HepG2 (cell line): Measurements from ENCODE around the gene LCN12. TPM values are rescaled to one million over a fixed set of nuclear protein-coding genes. Genes with fewer than 3 reads are reported as not detected.

Experiments used
- ATAC-seq: fragments of 200-7000 bp; cut with Tn5 transposase; 3 replicates; pipeline ENCODE4 v1.9.1; 2020; ENCODE audit warnings: mild to moderate bottlenecking, moderate library complexity
- BruUV-seq: library from RNA; stranded (reverse); fragments of 400-500 nt; replicated peaks from 2 replicates; lab custom pipeline; 2021; lab: Mats Ljungman, UMichigan
- CTCF ChIA-PET: fragments of 300-600 bp; formaldehyde crosslinking; extraction: SDS; loops from one replicate; lab custom pipeline; 2021; ENCODE audit warnings: low total read pairs, inconsistent platforms, low intra/inter-chr PET ratio; lab: Yijun Ruan, JAX
- POLR2A ChIA-PET: fragments of 350-600 bp; sonication (Branson Sonifier 250); formaldehyde crosslinking; loops from one replicate; lab custom pipeline; 2020; ENCODE audit warnings: antibody characterized with exemption, inconsistent platforms; lab: Yijun Ruan, JAX
- DNase-seq: peaks from one replicate; pipeline ENCODE4 v3.0.0-alpha.2; 2015; ENCODE audit warnings: low spot score
- FAIRE-seq: peaks from 3 replicates; lab custom pipeline; 2011; peaks lifted over from hg19 to GRCh38; lab: Jason Lieb, UNC
- H2AFZ ChIP-seq: one replicate; pipeline ENCODE4 v1.6.1; 2011; ENCODE audit warnings: low read length, inconsistent platforms
- H3K27ac ChIP-seq: fragments of 300-600 bp; 3 replicates; pipeline ENCODE4 v1.8.0; 2011; ENCODE audit warnings: mixed run types, mild to moderate bottlenecking, mixed read lengths, low read length, inconsistent platforms; ENCODE audit not compliant: insufficient read depth; ENCODE audit errors: extremely low read length
- H3K27me3 ChIP-seq, 2 experiments: fragments of 200-600 bp in 1 of 2; 2 replicates in 1 of 2; 3 replicates in 1 of 2; pipeline versions ENCODE4 v1.6.0 to v1.8.0; 2011; ENCODE audit warnings: low read length in 2 of 2, mild to moderate bottlenecking in 2 of 2, moderate library complexity in 2 of 2, inconsistent platforms in 1 of 2; ENCODE audit not compliant: insufficient read depth in 2 of 2, control insufficient read depth in 1 of 2
- H3K36me3 ChIP-seq, 2 experiments: fragments of 200-600 bp in 1 of 2; replicated peaks in 1 of 2; 2 replicates in 1 of 2; 3 replicates in 1 of 2; pipeline versions ENCODE4 v1.5.1 to v1.8.0; 2011; ENCODE audit warnings: low read length in 2 of 2, inconsistent platforms in 1 of 2; ENCODE audit not compliant: insufficient read depth in 2 of 2, control insufficient read depth in 1 of 2
- H3K4me1 ChIP-seq: 2 replicates; pipeline ENCODE4 v1.5.1; 2012; ENCODE audit warnings: low read length, inconsistent platforms; ENCODE audit not compliant: insufficient read depth
- H3K4me2 ChIP-seq: 2 replicates; pipeline ENCODE4 v1.6.0; 2011; ENCODE audit warnings: low read depth, low read length, inconsistent platforms
- H3K4me3 ChIP-seq, 3 experiments: fragments of 200-600 bp in 1 of 3; sonication (generic), shearing (Covaris generic) in 1 of 3; replicated peaks in 1 of 3; 2 replicates each; pipeline ENCODE4 v1.5.1; 2011 to 2016; ENCODE audit warnings: low read length in 3 of 3, inconsistent platforms in 2 of 3, low read depth in 2 of 3, mild to moderate bottlenecking in 2 of 3, control low read depth in 1 of 3, mixed read lengths in 1 of 3; ENCODE audit not compliant: insufficient read depth in 1 of 3
- H3K79me2 ChIP-seq: one replicate; pipeline ENCODE4 v1.6.1; 2011; ENCODE audit warnings: low read length, inconsistent platforms; ENCODE audit not compliant: insufficient read depth
- H3K9ac ChIP-seq: 2 replicates; pipeline ENCODE4 v1.6.0; 2011; ENCODE audit warnings: mild to moderate bottlenecking, low read depth, low read length, inconsistent platforms; ENCODE audit not compliant: insufficient read depth
- H3K9me3 ChIP-seq: 2 replicates; pipeline ENCODE4 v1.5.1; 2012; ENCODE audit warnings: mild to moderate bottlenecking, low read length
- H4K20me1 ChIP-seq: 2 replicates; pipeline ENCODE4 v1.6.0; 2011; ENCODE audit warnings: inconsistent platforms, mild to moderate bottlenecking, low read length, moderate library complexity; ENCODE audit not compliant: insufficient read depth
- GATAD2A ChIP-seq: IDR thresholded peaks from 2 replicates; pipeline ENCODE4 v1.6.1; 2016
- ISX ChIP-seq: sonication (generic); formaldehyde crosslinking; conservative IDR thresholded peaks from 2 replicates; pipeline ENCODE4 v1.5.0; 2020; ENCODE audit warnings: missing genetic modification reagents
- KLF9 ChIP-seq: IDR thresholded peaks from 2 replicates; pipeline ENCODE4 v1.6.1; 2016; ENCODE audit warnings: low read depth
- MED13 ChIP-seq: sonication (generic); formaldehyde crosslinking; IDR thresholded peaks from 2 replicates; pipeline ENCODE4 v1.5.0; 2020; ENCODE audit warnings: missing genetic modification reagents
- PHF5A ChIP-seq: IDR thresholded peaks from one replicate; pipeline ENCODE4 v1.6.1; 2018; ENCODE audit warnings: low read depth, missing genetic modification reagents; ENCODE audit not compliant: unreplicated experiment
- RARA ChIP-seq: IDR thresholded peaks from 2 replicates; pipeline ENCODE4 v1.6.1; 2016; ENCODE audit warnings: missing genetic modification reagents, missing compliant biosample characterization
- REL ChIP-seq: sonication (generic); formaldehyde crosslinking; conservative IDR thresholded peaks from 2 replicates; pipeline ENCODE4 v1.8.0; 2022; ENCODE audit warnings: mild to moderate bottlenecking, missing genetic modification reagents, moderate library complexity
- RFX1 ChIP-seq: fragments of 450-650 bp; IDR thresholded peaks from 2 replicates; pipeline ENCODE4 v1.6.1; 2017
- RFX5 ChIP-seq: IDR thresholded peaks from 2 replicates; pipeline ENCODE4 v1.6.1; 2011; ENCODE audit warnings: low read depth, low read length, improper control_type of control experiment
- ZC3H13 ChIP-seq: sonication (generic); formaldehyde crosslinking; IDR thresholded peaks from 2 replicates; pipeline ENCODE4 v1.8.1; 2023; ENCODE audit warnings: mild to moderate bottlenecking, missing genetic modification reagents, moderate library complexity
- ZFX ChIP-seq: sonication (generic); formaldehyde crosslinking; IDR thresholded peaks from 2 replicates; pipeline ENCODE4 v1.4.0; 2020; ENCODE audit warnings: mild to moderate bottlenecking, low read depth, missing genetic modification reagents, moderate library complexity
- ZNF17 ChIP-seq: sonication (generic); formaldehyde crosslinking; IDR thresholded peaks from 2 replicates; pipeline ENCODE4 v1.5.0; 2020; ENCODE audit warnings: mild to moderate bottlenecking, missing genetic modification reagents
- ZNF615 ChIP-seq: sonication (generic); formaldehyde crosslinking; IDR thresholded peaks from 2 replicates; pipeline ENCODE4 v1.5.0; 2020; ENCODE audit warnings: mild to moderate bottlenecking, missing genetic modification reagents, borderline replicate concordance
- ZSCAN31 ChIP-seq: sonication (generic); formaldehyde crosslinking; IDR thresholded peaks from 2 replicates; pipeline ENCODE4 v1.5.0; 2020; ENCODE audit warnings: low read depth, mild to moderate bottlenecking, missing genetic modification reagents
- WGBS: methylation state at CpG from one replicate; pipeline ENCODE4 v1.1.6; 2017; ENCODE audit warnings: low lambda C conversion rate; 5-methylcytosine and 5-hydroxymethylcytosine counted together
- in situ Hi-C: cut with HindIII; loops from 2 replicates; pipeline ENCODE4 v1.10.0; 2017; ENCODE audit warnings: low pct_unique_long_range_greater_than_20kb; ENCODE audit not compliant: extremely low pct_ligation_motif_present
- intact Hi-C: fragments of 100-400 bp; cut with micrococcal nuclease; formaldehyde crosslinking; loops from one replicate; pipeline ENCODE4 v1.10.0; 2022; ENCODE audit not compliant: unreplicated experiment
- polyA plus RNA-seq, 8 experiments: library from polyadenylated mRNA; depleted of rRNA in 3 of 8; stranded (reverse) in 7 of 8; unstranded in 1 of 8; fragments of >200 nt; fragmentation: Illumina TruSeq in 4 of 8; extraction: Trizol in 4 of 8; gene quantifications; 2 replicates each; pipeline versions ENCODE4 v1.2.1 to v1.2.3, GENCODE V29; 2011 to 2016; ENCODE audit warnings: low read depth in 4 of 8, missing spikeins in 1 of 8, mixed read lengths in 1 of 8; ENCODE audit not compliant: insufficient read depth in 1 of 8
- total RNA-seq, 5 experiments: library from RNA; depleted of rRNA; stranded (reverse); fragments of >200 nt; fragmentation: Illumina TruSeq; extraction: Trizol; gene quantifications; 2 replicates each; pipeline ENCODE4 v1.2.3, GENCODE V29; 2016; ENCODE audit warnings: low read depth in 1 of 5
- TF ChIP-seq, protein P1 (sequence below): sonication (generic); formaldehyde crosslinking; IDR thresholded peaks from 2 replicates; pipeline ENCODE4 v1.9.0; 2021; ENCODE audit warnings: missing genetic modification reagents, mild to moderate bottlenecking, borderline replicate concordance
- TF ChIP-seq, protein P2 (sequence below): sonication (generic); IDR thresholded peaks from 2 replicates; pipeline ENCODE4 v1.6.1; 2016; ENCODE audit warnings: low read depth, borderline replicate concordance
- TF ChIP-seq, protein P3 (sequence below), 2 experiments: sonication (generic) in 1 of 2; formaldehyde crosslinking in 1 of 2; IDR thresholded peaks; 2 replicates each; pipeline versions ENCODE4 v1.5.1 to v1.6.1; 2011 to 2020; ENCODE audit warnings: borderline replicate concordance in 1 of 2, low read depth in 1 of 2, low read length in 1 of 2, mild to moderate bottlenecking in 1 of 2, missing genetic modification reagents in 1 of 2, moderate library complexity in 1 of 2

LCN12 gene
- total and polyA plus RNA-seq, 2 of the 13 experiments (the other 11 are each of a cell fraction or from before 2014, with no cell fraction given): 3.4 to 6.9 TPM

DNA sequence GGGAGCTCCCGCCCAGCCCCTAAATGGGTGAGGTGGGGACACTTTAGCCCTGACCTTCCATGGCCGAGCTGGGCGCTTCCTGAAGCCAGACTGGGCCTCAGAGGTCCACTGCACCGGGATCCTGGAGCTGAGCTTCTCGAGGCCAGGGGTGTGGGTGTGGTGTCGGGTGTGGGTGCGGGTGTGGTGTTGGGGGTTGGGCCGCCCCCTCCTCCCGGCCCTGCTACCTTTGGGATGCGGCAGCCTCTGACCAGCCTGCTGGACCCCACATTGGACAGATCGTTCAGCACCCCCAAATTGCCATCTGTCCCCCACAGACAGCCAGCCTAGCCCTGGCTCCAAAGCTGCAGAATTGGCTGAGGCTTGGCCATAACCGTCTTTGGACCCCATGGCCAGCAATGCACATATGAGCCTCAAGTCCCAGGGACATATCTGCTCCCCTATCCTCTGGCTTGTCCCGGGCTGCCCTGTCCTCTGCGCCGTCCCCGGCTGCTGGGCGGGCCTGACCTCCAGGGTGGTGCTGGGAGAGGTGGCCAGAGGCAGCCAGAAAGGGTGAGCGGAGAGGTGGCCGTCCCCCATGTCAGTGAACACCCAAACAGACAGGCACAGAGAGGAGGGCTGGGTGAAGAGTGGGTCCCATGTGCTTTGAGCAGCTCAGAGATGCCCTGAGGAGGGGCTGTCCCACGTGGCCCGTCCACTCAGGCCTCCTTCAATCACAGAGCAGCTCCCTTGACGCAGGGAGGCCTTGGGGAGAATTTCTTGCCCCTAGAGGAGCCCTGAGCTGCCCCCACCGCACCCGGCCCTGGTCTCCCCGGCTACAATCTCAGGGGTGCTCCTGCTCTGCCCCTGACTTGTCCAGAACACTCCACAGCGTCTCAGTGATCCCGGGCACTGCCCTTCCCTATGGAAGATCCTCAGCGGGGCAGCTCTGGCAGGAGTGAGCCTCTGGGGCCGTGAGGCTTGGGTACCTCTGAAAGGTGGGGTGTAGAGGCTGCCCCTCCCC lies 21.8 kb downstream of the LCN12 start:
- Histone ChIP-seq H3K27me3 (peaks cover 30 to 79% of the 10 kb centered on the region in 2 experiments), H3K27ac (no peak overlapping the region), H3K4me1 (peaks cover 29% of the 10 kb centered on the region), H4K20me1 (no peaks in the 10 kb centered on the region), H3K4me2 (no peak overlapping the region), H3K9me3 (no peaks in the 10 kb centered on the region), H2AFZ (no peak overlapping the region), H3K9ac (no peak overlapping the region), H3K36me3 (no peaks in the 10 kb centered on the region), H3K4me3 (no peak overlapping the region), H3K79me2 (no peaks in the 10 kb centered on the region)
- ChIA-PET CTCF (no interaction called here), POLR2A (interaction anchor here (1.4 to 1.6 kb wide), 2 partner anchors 12 to 19 kb away, joined by 3 to 4 read pairs; partner anchors contain the start of gene PAXX)
- DNase-seq: no peak
- TF ChIP-seq, protein P1, sequence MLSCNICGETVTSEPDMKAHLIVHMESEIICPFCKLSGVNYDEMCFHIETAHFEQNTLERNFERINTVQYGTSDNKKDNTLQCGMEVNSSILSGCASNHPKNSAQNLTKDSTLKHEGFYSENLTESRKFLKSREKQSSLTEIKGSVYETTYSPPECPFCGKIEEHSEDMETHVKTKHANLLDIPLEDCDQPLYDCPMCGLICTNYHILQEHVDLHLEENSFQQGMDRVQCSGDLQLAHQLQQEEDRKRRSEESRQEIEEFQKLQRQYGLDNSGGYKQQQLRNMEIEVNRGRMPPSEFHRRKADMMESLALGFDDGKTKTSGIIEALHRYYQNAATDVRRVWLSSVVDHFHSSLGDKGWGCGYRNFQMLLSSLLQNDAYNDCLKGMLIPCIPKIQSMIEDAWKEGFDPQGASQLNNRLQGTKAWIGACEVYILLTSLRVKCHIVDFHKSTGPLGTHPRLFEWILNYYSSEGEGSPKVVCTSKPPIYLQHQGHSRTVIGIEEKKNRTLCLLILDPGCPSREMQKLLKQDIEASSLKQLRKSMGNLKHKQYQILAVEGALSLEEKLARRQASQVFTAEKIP (CRISPR knock-in tag): no peak
- TF ChIP-seq ZC3H13: no peak
- TF ChIP-seq MED13 (CRISPR knock-in tag): no peak
- no peak for TF ChIP-seq ZSCAN31 (CRISPR knock-in tag)
- no peak for TF ChIP-seq RARA
- TF ChIP-seq PHF5A (CRISPR knock-in tag): no peak
- TF ChIP-seq RFX1: no peak
- TF ChIP-seq ZFX: no peak
- TF ChIP-seq RFX5: no peak
- TF ChIP-seq ISX (CRISPR knock-in tag): no peak
- TF ChIP-seq, protein P2, sequence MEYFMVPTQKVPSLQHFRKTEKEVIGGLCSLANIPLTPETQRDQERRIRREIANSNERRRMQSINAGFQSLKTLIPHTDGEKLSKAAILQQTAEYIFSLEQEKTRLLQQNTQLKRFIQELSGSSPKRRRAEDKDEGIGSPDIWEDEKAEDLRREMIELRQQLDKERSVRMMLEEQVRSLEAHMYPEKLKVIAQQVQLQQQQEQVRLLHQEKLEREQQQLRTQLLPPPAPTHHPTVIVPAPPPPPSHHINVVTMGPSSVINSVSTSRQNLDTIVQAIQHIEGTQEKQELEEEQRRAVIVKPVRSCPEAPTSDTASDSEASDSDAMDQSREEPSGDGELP: no peak
- TF ChIP-seq REL (CRISPR knock-in tag): no peak
- TF ChIP-seq ZNF615 (CRISPR knock-in tag): no peak
- TF ChIP-seq GATAD2A: no peak
- no peak for TF ChIP-seq KLF9
- TF ChIP-seq, protein P3, sequence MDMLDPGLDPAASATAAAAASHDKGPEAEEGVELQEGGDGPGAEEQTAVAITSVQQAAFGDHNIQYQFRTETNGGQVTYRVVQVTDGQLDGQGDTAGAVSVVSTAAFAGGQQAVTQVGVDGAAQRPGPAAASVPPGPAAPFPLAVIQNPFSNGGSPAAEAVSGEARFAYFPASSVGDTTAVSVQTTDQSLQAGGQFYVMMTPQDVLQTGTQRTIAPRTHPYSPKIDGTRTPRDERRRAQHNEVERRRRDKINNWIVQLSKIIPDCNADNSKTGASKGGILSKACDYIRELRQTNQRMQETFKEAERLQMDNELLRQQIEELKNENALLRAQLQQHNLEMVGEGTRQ (IDR thresholded peaks at IDR 0.05; ENCODE audit: low read depth, low read length): no peak
- TF ChIP-seq, protein P3 (CRISPR knock-in tag; IDR thresholded peaks at IDR 0.05; ENCODE audit: borderline replicate concordance): no peak
- TF ChIP-seq ZNF17 (CRISPR knock-in tag): no peak
- in situ Hi-C loops (no loop called here), intact Hi-C loops (no loop called here)
- no TSS peak for BruUV-seq
- 14% methylated on average over 15 of the region's 29 CpGs for WGBS
- ATAC-seq: no peak
- FAIRE-seq: no peak
